Loucy (cell line): ENCODE data around the gene PFDN6.
A peak's percentile ranks its signal among the peaks of the same experiment; 100 is the strongest.

Experiments
- H2AFZ ChIP-seq: fragments of 200-600 bp; sonication (generic); 2 replicates; pipeline ENCODE4 v1.6.0; 2016; ENCODE audit warnings: antibody characterized with exemption, mild to moderate bottlenecking, low read length, moderate library complexity
- H3F3A ChIP-seq: fragments of 200-600 bp; 2 replicates; pipeline ENCODE4 v1.6.0; 2016; ENCODE audit warnings: antibody characterized with exemption, low read depth, mild to moderate bottlenecking
- H3K27me3 ChIP-seq: fragments of 200-600 bp; sonication (generic); 2 replicates; pipeline ENCODE4 v1.6.1; 2014; ENCODE audit warnings: low read length, mild to moderate bottlenecking; ENCODE audit not compliant: insufficient read depth, poor library complexity, severe bottlenecking
- H3K36me3 ChIP-seq: fragments of 200-600 bp; sonication (generic); 2 replicates; pipeline ENCODE4 v1.6.1; 2016; ENCODE audit warnings: low read length; ENCODE audit not compliant: insufficient read depth
- H3K4me1 ChIP-seq: fragments of 200-600 bp; sonication (generic); 2 replicates; pipeline ENCODE4 v1.5.1; 2014; ENCODE audit warnings: low read length, mild to moderate bottlenecking; ENCODE audit not compliant: insufficient read depth, poor library complexity, severe bottlenecking
- H3K4me2 ChIP-seq: fragments of 200-600 bp; sonication (generic); 2 replicates; pipeline ENCODE4 v1.6.0; 2014; ENCODE audit warnings: antibody characterized with exemption, low read length, low read depth, mild to moderate bottlenecking; ENCODE audit not compliant: poor library complexity, severe bottlenecking
- H3K4me3 ChIP-seq: fragments of 200-600 bp; sonication (generic); 2 replicates; pipeline ENCODE4 v1.5.1; 2014; ENCODE audit warnings: low read length, mild to moderate bottlenecking, mixed read lengths; ENCODE audit not compliant: poor library complexity, severe bottlenecking
- H3K79me2 ChIP-seq: fragments of 200-600 bp; sonication (generic); 2 replicates; pipeline ENCODE4 v1.6.1; 2014; ENCODE audit warnings: low read length; ENCODE audit not compliant: insufficient read depth
- H3K9ac ChIP-seq: fragments of 200-600 bp; sonication (generic); 2 replicates; pipeline ENCODE4 v1.6.0; 2014; ENCODE audit warnings: mild to moderate bottlenecking, low read depth, low read length, moderate library complexity; ENCODE audit not compliant: poor library complexity, severe bottlenecking
- H3K9me2 ChIP-seq: fragments of 200-600 bp; sonication (generic); replicated peaks from 2 replicates; pipeline ENCODE4 v1.6.1; 2016; ENCODE audit warnings: low read depth, low read length, mixed read lengths
- H3K9me3 ChIP-seq: fragments of 200-600 bp; sonication (generic); 2 replicates; pipeline ENCODE4 v1.6.1; 2014; ENCODE audit warnings: mild to moderate bottlenecking, antibody characterized with exemption, low read length, low read depth; ENCODE audit not compliant: insufficient read depth
- H4K20me1 ChIP-seq: fragments of 200-600 bp; sonication (generic); 2 replicates; pipeline ENCODE4 v1.6.0; 2014; ENCODE audit warnings: antibody characterized with exemption, low read length, mild to moderate bottlenecking; ENCODE audit not compliant: insufficient read depth, poor library complexity, severe bottlenecking
- CTCF ChIP-seq: fragments of 200-600 bp; sonication (generic); conservative IDR thresholded peaks from 2 replicates; pipeline ENCODE4 v1.5.1; 2014; ENCODE audit warnings: mild to moderate bottlenecking, antibody characterized with exemption, low read length
- EZH2phosphoT487 ChIP-seq: fragments of 200-600 bp; IDR thresholded peaks from 2 replicates; pipeline ENCODE4 v1.6.1; 2018; ENCODE audit warnings: antibody characterized with exemption, mild to moderate bottlenecking, moderate library complexity, borderline replicate concordance

PFDN6 gene

GRCh38 chr6:33264015-33264414 is 25.4 kb upstream of the PFDN6 start:
- TF ChIP-seq EZH2phosphoT487 (no peak), CTCF (no peak)
- H3K36me3 ChIP-seq, result peaks cover 23% of the 10 kb centered on the region; the same call in 1 of the 2 replicates
- H3K4me3 ChIP-seq, result no peak overlapping the region
- no peaks in the 10 kb centered on the region for H3K9me2 ChIP-seq
- no peak overlapping the region for H3K9ac ChIP-seq
- H3F3A ChIP-seq, result no peaks in the 10 kb centered on the region
- no peaks in the 10 kb centered on the region for H3K4me1 ChIP-seq
- no peaks in the 10 kb centered on the region for H3K9me3 ChIP-seq
- no peaks in the 10 kb centered on the region for H3K27me3 ChIP-seq
- H4K20me1 ChIP-seq, result no peaks in the 10 kb centered on the region
- H3K4me2 ChIP-seq, result no peak overlapping the region
- H3K79me2 ChIP-seq, result peaks cover 5% of the 10 kb centered on the region
- H2AFZ ChIP-seq, result no peak overlapping the region

DNA sequence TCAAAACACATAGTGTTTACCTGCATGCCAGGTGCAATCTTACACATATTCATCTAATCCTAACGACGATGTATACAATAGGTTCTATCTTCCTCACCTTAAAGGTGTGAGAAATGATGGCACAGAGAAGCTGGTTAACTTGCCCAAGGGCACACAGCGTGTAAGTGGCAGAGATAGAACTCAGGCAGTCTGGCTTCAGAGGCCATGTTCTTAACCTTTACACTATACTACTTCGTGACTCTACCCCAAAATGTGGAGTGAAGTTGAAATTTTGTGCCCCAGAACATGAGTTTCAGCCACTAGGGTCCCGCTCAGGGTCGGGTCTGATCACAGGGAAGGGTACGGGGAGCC is 18.3 kb upstream of the PFDN6 start:
- Histone ChIP-seq H3K9ac (peak overlapping the region; percentile 94), H3K9me2 (no peaks in the 10 kb centered on the region), H3K27me3 (peaks cover 6% of the 10 kb centered on the region), H3K4me3 (peak overlapping the region; percentile 95), H4K20me1 (peaks cover 39% of the 10 kb centered on the region), H3K4me2 (peak overlapping the region; percentile 79), H3F3A (no peaks in the 10 kb centered on the region), H2AFZ (peak overlapping the region; percentile 96), H3K36me3 (peaks cover 37% of the 10 kb centered on the region), H3K9me3 (no peaks in the 10 kb centered on the region), H3K79me2 (peaks cover 71% of the 10 kb centered on the region), H3K4me1 (peaks cover 47% of the 10 kb centered on the region)
- no peak for TF ChIP-seq CTCF

- TF ChIP-seq CTCF (no peak), EZH2phosphoT487 (no peak)
- Histone ChIP-seq H3K4me2 (peak within 1 kb of the TSS; percentile 99), H3K9ac (peak within 1 kb of the TSS; percentile 94), H4K20me1 (peaks cover 44% of the 10 kb centered on the region), H3F3A (peaks cover 5% of the 10 kb centered on the region; the same call in 1 of the 2 replicates), H3K4me1 (peaks cover 47% of the 10 kb centered on the region), H3K4me3 (peak within 1 kb of the TSS; percentile 95), H3K36me3 (peaks cover 43% of the 10 kb centered on the region), H3K27me3 (peaks cover 6% of the 10 kb centered on the region), H2AFZ (peak within 1 kb of the TSS; percentile 96), H3K79me2 (peaks cover 76% of the 10 kb centered on the region), H3K9me3 (no peaks in the 10 kb centered on the region), H3K9me2 (no peaks in the 10 kb centered on the region)
These were observed 17.7 kb upstream of the PFDN6 start, which contains the start of the genes RPS18 and VPS52 for GRCh38 chr6:33271468-33272274. Gene RPS18, plus strand, starts transcription at chr6:33272075. Its CDS starts 45 bp downstream, at chr6:33272120. Gene VPS52, minus strand, starts transcription at chr6:33271876. Its CDS starts 201 bp downstream, at chr6:33271675.
